ENCODE data around the gene LRRC8A.
A peak's percentile ranks its signal among the peaks of the same experiment; 100 is the strongest.
"Not testable (repeated sequence)": the region's sequence is repeated elsewhere in the genome, so short reads cannot be mapped to it uniquely, and the experiment has no call there.

The LRRC8A gene

DNA sequence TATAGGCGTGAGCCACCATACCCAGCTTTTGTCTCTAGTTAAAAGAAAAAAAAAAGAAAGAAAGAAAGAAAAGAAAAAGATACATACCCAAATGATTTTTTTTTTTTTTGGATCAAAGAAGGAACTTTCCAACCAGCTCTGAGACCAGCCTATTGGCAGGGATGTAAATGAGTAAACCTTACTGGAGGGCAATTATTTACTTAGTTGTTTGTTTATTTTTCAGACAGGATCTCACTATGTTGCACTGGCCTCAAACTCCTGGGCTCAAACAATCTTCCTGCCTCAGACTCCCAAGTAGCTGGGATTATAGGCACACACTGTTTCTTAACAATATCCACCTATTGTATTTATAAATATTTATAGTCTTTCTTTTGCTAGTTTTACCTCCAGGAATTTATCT, 41.4 kb upstream of the LRRC8A start:
- peaks cover 18% of the 10 kb centered on the region for H3K4me1 Mint-ChIP-seq
- H3K27me3 Mint-ChIP-seq (ENCODE audit: low read depth) = no peaks in the 10 kb centered on the region
- TF ChIP-seq, protein P1, sequence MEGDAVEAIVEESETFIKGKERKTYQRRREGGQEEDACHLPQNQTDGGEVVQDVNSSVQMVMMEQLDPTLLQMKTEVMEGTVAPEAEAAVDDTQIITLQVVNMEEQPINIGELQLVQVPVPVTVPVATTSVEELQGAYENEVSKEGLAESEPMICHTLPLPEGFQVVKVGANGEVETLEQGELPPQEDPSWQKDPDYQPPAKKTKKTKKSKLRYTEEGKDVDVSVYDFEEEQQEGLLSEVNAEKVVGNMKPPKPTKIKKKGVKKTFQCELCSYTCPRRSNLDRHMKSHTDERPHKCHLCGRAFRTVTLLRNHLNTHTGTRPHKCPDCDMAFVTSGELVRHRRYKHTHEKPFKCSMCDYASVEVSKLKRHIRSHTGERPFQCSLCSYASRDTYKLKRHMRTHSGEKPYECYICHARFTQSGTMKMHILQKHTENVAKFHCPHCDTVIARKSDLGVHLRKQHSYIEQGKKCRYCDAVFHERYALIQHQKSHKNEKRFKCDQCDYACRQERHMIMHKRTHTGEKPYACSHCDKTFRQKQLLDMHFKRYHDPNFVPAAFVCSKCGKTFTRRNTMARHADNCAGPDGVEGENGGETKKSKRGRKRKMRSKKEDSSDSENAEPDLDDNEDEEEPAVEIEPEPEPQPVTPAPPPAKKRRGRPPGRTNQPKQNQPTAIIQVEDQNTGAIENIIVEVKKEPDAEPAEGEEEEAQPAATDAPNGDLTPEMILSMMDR (IDR thresholded peaks at IDR 0.05; ENCODE audit: unreplicated experiment in 3 of 3) = no peak
- no peaks in the 10 kb centered on the region for H3K9me3 Mint-ChIP-seq
- no peak overlapping the region for H3K27ac Mint-ChIP-seq
- H3K36me3 Mint-ChIP-seq (ENCODE audit: low read depth) = peaks cover 14% of the 10 kb centered on the region
- H3K4me3 Mint-ChIP-seq = no peak overlapping the region

DNA sequence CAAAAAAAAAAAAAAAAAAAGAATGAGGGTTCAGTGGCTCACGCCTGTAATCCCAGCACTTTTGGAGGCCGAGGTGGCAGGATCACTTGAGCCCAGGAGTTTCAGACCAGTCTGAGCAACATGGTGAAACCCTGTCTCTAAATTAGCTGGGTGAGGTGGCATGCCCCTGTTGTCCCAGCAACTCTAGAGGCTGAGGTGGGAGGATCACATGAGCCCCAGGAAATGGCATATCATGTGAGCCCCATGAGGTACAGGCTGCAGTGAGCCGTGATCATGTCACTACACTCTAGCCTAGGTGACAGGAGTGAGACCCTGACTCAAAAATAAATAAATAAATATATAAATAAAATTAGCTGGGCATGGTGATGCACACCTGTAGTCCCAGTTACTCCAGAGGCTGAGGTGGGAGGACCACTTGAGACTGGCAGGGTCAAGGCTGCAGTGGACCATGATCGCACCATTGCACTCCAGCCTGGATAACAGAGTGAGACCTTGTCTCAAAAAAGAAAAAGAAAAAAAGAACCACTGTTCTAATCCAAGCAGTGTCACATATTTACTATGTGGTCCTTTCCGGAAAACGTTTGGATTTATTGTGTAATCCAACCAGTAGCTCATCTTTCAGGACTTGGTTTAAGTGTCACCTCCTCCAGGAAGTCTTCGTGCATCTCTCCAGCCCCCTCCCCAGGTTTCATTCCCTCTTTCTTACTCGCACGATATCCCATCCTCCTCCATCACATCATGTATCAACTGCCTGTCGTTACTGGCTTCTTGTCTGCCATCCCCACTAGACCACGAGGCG, 40.0 kb upstream of the LRRC8A start:
- H3K27me3 Mint-ChIP-seq (ENCODE audit: low read depth) = no peaks in the 10 kb centered on the region
- TF ChIP-seq, protein P1 (IDR thresholded peaks at IDR 0.05; ENCODE audit: unreplicated experiment in 3 of 3) = no peak
- no peak overlapping the region for H3K27ac Mint-ChIP-seq
- peaks cover 20% of the 10 kb centered on the region for H3K4me1 Mint-ChIP-seq
- peaks cover 14% of the 10 kb centered on the region for H3K36me3 Mint-ChIP-seq (ENCODE audit: low read depth)
- no peaks in the 10 kb centered on the region for H3K9me3 Mint-ChIP-seq
- no peak overlapping the region for H3K4me3 Mint-ChIP-seq

DNA sequence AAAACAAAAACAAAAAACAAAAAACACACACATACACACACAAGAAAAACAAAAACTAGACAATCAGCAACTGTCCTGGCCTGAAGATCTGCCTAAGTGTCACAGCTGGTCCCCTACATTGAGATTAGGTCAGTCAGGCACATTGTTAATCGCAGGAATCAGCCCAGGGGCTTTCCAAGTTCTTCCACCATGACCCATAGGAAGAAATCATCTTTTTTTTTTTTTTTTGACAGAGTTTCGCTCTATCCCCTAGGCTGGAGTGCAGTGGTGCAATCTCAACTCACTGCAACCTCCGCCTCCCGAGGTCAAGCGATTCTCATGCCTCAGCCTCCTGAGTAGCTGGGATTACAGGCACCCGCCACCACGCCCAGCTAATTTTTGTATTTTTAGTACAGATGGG, 38.8 kb upstream of the LRRC8A start:
- H3K9me3 Mint-ChIP-seq; H3K27ac Mint-ChIP-seq; H3K4me3 Mint-ChIP-seq; H3K27me3 Mint-ChIP-seq (ENCODE audit: low read depth): not testable (repeated sequence)
- Mint-ChIP-seq H3K4me1 (peaks cover 16% of the 10 kb centered on the region), H3K36me3 (ENCODE audit: low read depth) (peaks cover 23% of the 10 kb centered on the region)

DNA sequence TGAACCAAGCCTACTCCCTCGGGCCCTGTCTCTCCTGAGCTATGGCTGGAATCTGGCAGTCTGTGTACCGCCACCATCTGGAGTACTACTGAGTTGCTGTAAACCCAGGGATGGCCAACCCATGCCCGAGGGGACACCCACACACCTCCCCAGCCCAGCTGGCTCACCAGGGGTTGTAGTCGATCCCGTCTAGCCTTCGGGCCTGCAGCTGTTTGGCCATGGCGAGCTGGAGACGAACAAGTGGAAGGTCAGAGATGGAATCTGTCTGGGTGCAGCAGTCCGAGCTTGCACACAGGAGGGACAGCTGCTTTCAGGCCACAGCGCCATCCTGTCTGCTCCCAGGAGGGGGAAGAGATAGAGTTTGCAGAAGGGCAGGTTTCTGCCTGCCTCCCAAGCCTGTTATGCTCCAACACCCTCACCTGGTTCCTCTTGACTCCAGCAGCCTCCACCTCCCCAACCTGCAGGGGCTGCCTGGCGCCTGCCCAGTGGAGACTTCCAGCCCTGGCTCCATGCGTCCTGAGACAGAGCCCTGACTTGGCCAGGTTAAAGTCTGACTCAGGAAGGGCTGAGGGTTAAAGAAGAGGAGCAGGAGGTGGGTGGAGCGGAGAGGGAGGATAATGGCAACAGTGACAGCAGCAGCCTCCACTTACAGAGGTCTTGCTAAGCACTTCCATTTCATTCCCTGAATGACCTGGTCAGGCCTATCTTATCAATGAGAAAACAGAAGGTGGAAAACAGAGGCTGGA, 36.6 kb upstream of the LRRC8A start:
- peak overlapping the region; percentile 70 to 86 (median 78) for H3K27ac Mint-ChIP-seq
- H3K36me3 Mint-ChIP-seq (ENCODE audit: low read depth) = peaks cover 26% of the 10 kb centered on the region
- peaks cover 10% of the 10 kb centered on the region for H3K4me1 Mint-ChIP-seq
- peaks cover 9% of the 10 kb centered on the region for H3K9me3 Mint-ChIP-seq
- TF ChIP-seq, protein P1 (IDR thresholded peaks at IDR 0.05; ENCODE audit: unreplicated experiment in 3 of 3) = no peak
- no peaks in the 10 kb centered on the region for H3K27me3 Mint-ChIP-seq (ENCODE audit: low read depth)
- H3K4me3 Mint-ChIP-seq = peak overlapping the region in 2 of 3 experiments; percentile 3 to 23

DNA sequence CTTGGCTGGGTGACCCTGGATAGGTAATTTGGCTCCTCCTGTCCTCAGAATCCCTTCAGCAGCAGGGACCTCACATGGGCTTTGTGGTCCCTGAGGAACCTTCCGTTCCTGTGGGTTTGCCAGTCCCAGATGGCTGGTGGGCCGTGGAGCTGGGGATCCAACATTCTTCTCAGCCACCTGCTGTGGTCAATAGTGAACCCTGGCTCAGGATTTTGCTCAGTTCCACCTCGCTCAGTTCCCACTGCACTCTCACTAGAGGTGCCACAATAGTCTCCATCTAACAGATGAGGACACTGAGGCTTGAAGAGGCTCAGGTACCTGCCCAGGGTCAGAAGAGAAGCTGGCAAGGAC, 35.3 kb upstream of the LRRC8A start:
- no peaks in the 10 kb centered on the region for H3K27me3 Mint-ChIP-seq (ENCODE audit: low read depth)
- H3K27ac Mint-ChIP-seq = no peak overlapping the region
- H3K36me3 Mint-ChIP-seq (ENCODE audit: low read depth) = peaks cover 38% of the 10 kb centered on the region

DNA sequence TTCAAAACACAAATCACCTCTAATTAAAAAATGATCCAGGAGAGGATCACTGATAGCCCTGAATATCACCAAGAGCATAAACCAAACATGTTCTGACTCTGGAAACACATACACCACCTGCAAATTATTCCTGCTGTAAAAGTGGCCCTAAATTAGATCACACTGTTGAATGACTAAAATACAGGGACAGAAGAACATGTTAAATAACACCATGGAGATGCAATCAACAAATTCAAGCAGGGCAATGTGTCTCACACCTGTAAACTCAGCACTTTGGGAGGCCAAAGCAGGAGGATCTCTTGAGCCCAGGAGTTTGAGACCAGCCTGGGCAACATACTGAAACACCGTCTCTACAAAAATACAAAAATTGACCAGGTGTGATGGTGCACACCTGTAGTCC, 34.1 kb upstream of the LRRC8A start:
- H3K4me1 Mint-ChIP-seq = peaks cover 12% of the 10 kb centered on the region
- no peak overlapping the region for H3K4me3 Mint-ChIP-seq
- H3K27ac Mint-ChIP-seq = no peak overlapping the region
- peaks cover 33% of the 10 kb centered on the region for H3K36me3 Mint-ChIP-seq (ENCODE audit: low read depth)
- no peaks in the 10 kb centered on the region for H3K27me3 Mint-ChIP-seq (ENCODE audit: low read depth)
- peaks cover 21% of the 10 kb centered on the region for H3K9me3 Mint-ChIP-seq
- TF ChIP-seq, protein P1 (IDR thresholded peaks at IDR 0.05; ENCODE audit: unreplicated experiment in 3 of 3) = no peak

More for the DNA sequence above, 35.3 kb upstream of the LRRC8A start:
- Mint-ChIP-seq H3K9me3 (peaks cover 21% of the 10 kb centered on the region), H3K4me1 (peaks cover 10% of the 10 kb centered on the region), H3K4me3 (no peak overlapping the region)
- TF ChIP-seq, protein P1 (IDR thresholded peaks at IDR 0.05; ENCODE audit: unreplicated experiment in 3 of 3) = no peak

DNA sequence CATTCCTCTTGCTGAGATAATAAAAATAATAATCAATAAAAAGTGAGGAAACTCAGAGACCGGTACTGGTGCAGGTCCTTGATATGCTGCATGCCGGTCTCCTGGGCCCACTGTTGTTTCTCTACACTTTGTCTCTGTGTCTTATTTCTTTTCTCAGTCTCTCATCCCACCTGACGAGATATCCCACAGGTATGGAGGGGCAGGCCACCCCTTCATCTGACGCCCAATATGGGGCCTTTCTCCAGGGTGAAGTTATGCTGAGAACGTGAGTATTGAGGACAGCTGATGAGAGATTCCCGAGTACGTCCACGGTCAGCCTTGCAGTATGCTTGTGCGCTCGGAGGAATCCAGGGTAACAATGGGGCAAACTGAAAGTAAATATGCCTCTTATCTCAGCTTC, 30.9 kb upstream of the LRRC8A start:
- H3K9me3 Mint-ChIP-seq = peaks cover 21% of the 10 kb centered on the region
- H3K27me3 Mint-ChIP-seq (ENCODE audit: low read depth); H3K27ac Mint-ChIP-seq; H3K4me3 Mint-ChIP-seq: not testable (repeated sequence)
- H3K4me1 Mint-ChIP-seq = peaks cover 24% of the 10 kb centered on the region
- peaks cover 27% of the 10 kb centered on the region for H3K36me3 Mint-ChIP-seq (ENCODE audit: low read depth)
